HEK293 (cell line): Measurements from ENCODE around the gene DDAH1.

ENCODE experiments used
- CTCF ChIA-PET: fragments of 350-600 bp; formaldehyde crosslinking; extraction: SDS; loops from one replicate; lab custom pipeline; 2021; ENCODE audit warnings: antibody characterized with exemption; lab: Yijun Ruan, JAX
- POLR2A ChIA-PET: fragments of 300-600 bp; formaldehyde crosslinking; extraction: SDS; loops from one replicate; lab custom pipeline; 2020; ENCODE audit warnings: antibody characterized with exemption, inconsistent platforms; lab: Yijun Ruan, JAX
- H3K27ac ChIP-seq: fragments of 200-500 bp; sonication (Bioruptor generic); 2 replicates; pipeline ENCODE4 v1.5.1; 2014; ENCODE audit warnings: low read depth, low read length, control low read depth, inconsistent platforms; ENCODE audit errors: extremely low read depth
- H3K36me3 ChIP-seq, 2 experiments: fragments of 200-500 bp in 1 of 2; sonication (Bioruptor generic) in 1 of 2; 1 replicate in 1 of 2; 2 replicates in 1 of 2; pipeline ENCODE4 v1.5.1; 2014 to 2017; ENCODE audit warnings: inconsistent platforms in 2 of 2, low read length in 2 of 2; ENCODE audit not compliant: control insufficient read depth in 2 of 2, insufficient read depth in 1 of 2
- H3K4me1 ChIP-seq: fragments of 200-500 bp; sonication (Bioruptor generic); 2 replicates; pipeline ENCODE4 v1.5.1; 2014; ENCODE audit warnings: mild to moderate bottlenecking, low read length, inconsistent platforms; ENCODE audit not compliant: control insufficient read depth, insufficient read depth
- H3K4me3 ChIP-seq: 2 replicates; pipeline ENCODE4 v1.5.1; 2011; ENCODE audit warnings: low read depth, mild to moderate bottlenecking, control low read depth, low read length, moderate library complexity
- H3K9me3 ChIP-seq: fragments of 200-500 bp; sonication (Bioruptor generic); 2 replicates; pipeline ENCODE4 v1.5.1; 2014; ENCODE audit warnings: low read depth, low read length, inconsistent platforms; ENCODE audit not compliant: control insufficient read depth, insufficient read depth
- BCL11B ChIP-seq: fragments of 450-650 bp; formaldehyde crosslinking; IDR thresholded peaks from 2 replicates; pipeline ENCODE4 v1.5.1; 2016; ENCODE audit warnings: low read depth, missing biosample characterization, missing genetic modification characterization
- EGR2 ChIP-seq: fragments of 450-650 bp; formaldehyde crosslinking; IDR thresholded peaks from 2 replicates; pipeline ENCODE4 v1.5.1; 2016; ENCODE audit warnings: low read depth, missing biosample characterization, missing genetic modification characterization
- FEZF1 ChIP-seq: fragments of 450-650 bp; formaldehyde crosslinking; IDR thresholded peaks from 2 replicates; pipeline ENCODE4 v1.5.1; 2016; ENCODE audit warnings: missing biosample characterization, missing genetic modification characterization
- GLIS2 ChIP-seq: fragments of 450-650 bp; formaldehyde crosslinking; IDR thresholded peaks from 2 replicates; pipeline ENCODE4 v1.5.1; 2016; ENCODE audit warnings: missing biosample characterization, missing genetic modification characterization
- MYNN ChIP-seq: fragments of 450-650 bp; formaldehyde crosslinking; IDR thresholded peaks from 2 replicates; pipeline ENCODE4 v1.5.1; 2016; ENCODE audit warnings: missing biosample characterization, missing genetic modification characterization, borderline replicate concordance
- RBAK ChIP-seq: fragments of 450-650 bp; formaldehyde crosslinking; IDR thresholded peaks from 2 replicates; pipeline ENCODE4 v1.5.1; 2016; ENCODE audit warnings: missing biosample characterization, missing genetic modification characterization
- REPIN1 ChIP-seq: fragments of 450-650 bp; formaldehyde crosslinking; IDR thresholded peaks from 2 replicates; pipeline ENCODE4 v1.5.1; 2017; ENCODE audit warnings: missing biosample characterization, missing genetic modification characterization, low read depth
- SETDB1 ChIP-seq: IDR thresholded peaks from one replicate; pipeline ENCODE4 v1.6.1; 2017; ENCODE audit warnings: mild to moderate bottlenecking, low read length, moderate library complexity, mixed read lengths; ENCODE audit not compliant: insufficient read length
- TRIM28 ChIP-seq: IDR thresholded peaks from 2 replicates; pipeline ENCODE4 v1.6.1; 2011; ENCODE audit warnings: low read length, control low read depth, borderline replicate concordance
- YY1 ChIP-seq: fragments of 450-650 bp; formaldehyde crosslinking; IDR thresholded peaks from 2 replicates; pipeline ENCODE4 v1.5.1; 2018; ENCODE audit warnings: missing biosample characterization, missing genetic modification characterization
- ZFHX2 ChIP-seq: fragments of 450-650 bp; formaldehyde crosslinking; conservative IDR thresholded peaks from 2 replicates; pipeline ENCODE4 v1.5.1; 2016; ENCODE audit warnings: missing biosample characterization, missing genetic modification characterization
- ZNF16 ChIP-seq: fragments of 450-650 bp; formaldehyde crosslinking; IDR thresholded peaks from 2 replicates; pipeline ENCODE4 v1.5.1; 2016; ENCODE audit warnings: low read depth, missing biosample characterization, missing genetic modification characterization
- ZNF18 ChIP-seq: fragments of 450-650 bp; formaldehyde crosslinking; IDR thresholded peaks from 2 replicates; pipeline ENCODE4 v1.5.1; 2016; ENCODE audit warnings: missing biosample characterization, missing genetic modification characterization
- ZNF202 ChIP-seq: fragments of 450-650 bp; formaldehyde crosslinking; IDR thresholded peaks from 2 replicates; pipeline ENCODE4 v1.5.1; 2016; ENCODE audit warnings: missing biosample characterization, missing genetic modification characterization, borderline replicate concordance
- ZNF214 ChIP-seq: fragments of 450-650 bp; formaldehyde crosslinking; IDR thresholded peaks from 2 replicates; pipeline ENCODE4 v1.5.1; 2017; ENCODE audit warnings: missing biosample characterization, mild to moderate bottlenecking, missing genetic modification characterization, borderline replicate concordance
- ZNF426 ChIP-seq: fragments of 450-650 bp; formaldehyde crosslinking; IDR thresholded peaks from 2 replicates; pipeline ENCODE4 v1.5.1; 2017; ENCODE audit warnings: missing biosample characterization, missing genetic modification characterization, mild to moderate bottlenecking, inconsistent platforms, moderate library complexity
- ZNF501 ChIP-seq: fragments of 450-650 bp; formaldehyde crosslinking; IDR thresholded peaks from 2 replicates; pipeline ENCODE4 v1.5.1; 2016; ENCODE audit warnings: missing biosample characterization, missing genetic modification characterization
- ZNF549 ChIP-seq: fragments of 450-650 bp; IDR thresholded peaks from 2 replicates; pipeline ENCODE4 v1.5.1; 2018; ENCODE audit warnings: missing biosample characterization, missing genetic modification characterization, mild to moderate bottlenecking, inconsistent platforms, moderate library complexity
- ZNF580 ChIP-seq: fragments of 450-650 bp; formaldehyde crosslinking; IDR thresholded peaks from 2 replicates; pipeline ENCODE4 v1.5.1; 2016; ENCODE audit warnings: missing biosample characterization, missing genetic modification characterization
- ZNF654 ChIP-seq: fragments of 450-650 bp; formaldehyde crosslinking; IDR thresholded peaks from 2 replicates; pipeline ENCODE4 v1.5.1; 2016; ENCODE audit warnings: low read depth, missing biosample characterization, missing genetic modification characterization
- ZNF677 ChIP-seq: fragments of 450-650 bp; IDR thresholded peaks from 2 replicates; pipeline ENCODE4 v1.5.0; 2018; ENCODE audit warnings: missing biosample characterization, mild to moderate bottlenecking, missing genetic modification characterization, moderate library complexity
- ZNF707 ChIP-seq: fragments of 450-650 bp; formaldehyde crosslinking; IDR thresholded peaks from 2 replicates; pipeline ENCODE4 v1.5.1; 2016; ENCODE audit warnings: missing biosample characterization, missing genetic modification characterization
- ZNF777 ChIP-seq: fragments of 450-650 bp; formaldehyde crosslinking; IDR thresholded peaks from 2 replicates; pipeline ENCODE4 v1.5.1; 2017; ENCODE audit warnings: missing biosample characterization, missing genetic modification characterization, borderline replicate concordance
- ZSCAN23 ChIP-seq: fragments of 450-650 bp; formaldehyde crosslinking; IDR thresholded peaks from 2 replicates; pipeline ENCODE4 v1.5.1; 2016; ENCODE audit warnings: missing biosample characterization, missing genetic modification characterization
- ZXDB ChIP-seq: fragments of 450-650 bp; formaldehyde crosslinking; IDR thresholded peaks from 2 replicates; pipeline ENCODE4 v1.5.1; 2016; ENCODE audit warnings: missing biosample characterization, missing genetic modification characterization
- TF ChIP-seq, protein P1 (sequence below): fragments of 450-650 bp; formaldehyde crosslinking; optimal IDR thresholded peaks from 2 replicates; pipeline ENCODE3; 2016; ENCODE audit warnings: missing biosample characterization, mild to moderate bottlenecking, missing genetic modification characterization
- TF ChIP-seq, protein P2 (sequence below): IDR thresholded peaks from 2 replicates; pipeline ENCODE4 v1.6.1; 2011; ENCODE audit warnings: mild to moderate bottlenecking, low read depth, low read length, borderline replicate concordance
- TF ChIP-seq, protein P3 (sequence below): fragments of 450-650 bp; formaldehyde crosslinking; IDR thresholded peaks from 2 replicates; pipeline ENCODE4 v1.5.1; 2016; ENCODE audit warnings: missing biosample characterization, missing genetic modification characterization
- TF ChIP-seq, protein P4 (sequence below): fragments of 450-650 bp; formaldehyde crosslinking; IDR thresholded peaks from 2 replicates; pipeline ENCODE4 v1.5.1; 2016; ENCODE audit warnings: missing biosample characterization, missing genetic modification characterization

DDAH1 gene

DNA sequence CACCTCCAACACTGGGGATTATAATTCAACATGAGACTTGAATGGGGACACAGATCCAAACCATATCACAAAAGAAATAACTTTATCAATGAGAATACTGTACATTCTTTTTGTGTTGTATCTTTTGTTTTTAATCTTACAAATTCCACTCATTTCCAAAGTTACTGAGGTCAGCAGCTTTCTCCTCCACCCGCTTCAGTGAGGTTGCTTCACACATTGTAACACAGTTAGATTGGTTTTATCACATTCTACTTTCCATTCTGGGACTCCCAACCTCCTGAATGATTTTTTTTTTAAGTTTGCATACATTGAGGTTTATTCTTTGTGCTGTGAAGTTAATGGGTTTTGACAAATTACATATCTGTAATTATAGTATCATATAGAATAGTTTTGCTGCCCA lies 43.8 kb downstream of the DDAH1 start (continued):
- TF ChIP-seq ZNF580 (tag by site-specific recombination): no peak
- no peak for TF ChIP-seq ZFHX2
- TF ChIP-seq YY1 (tag by site-specific recombination): no peak
- no peak for TF ChIP-seq ZNF549 (tag by site-specific recombination)
- no peak for TF ChIP-seq FEZF1 (tag by site-specific recombination)
- TF ChIP-seq ZNF707 (tag by site-specific recombination): no peak
- TF ChIP-seq BCL11B (tag by site-specific recombination): no peak
- TF ChIP-seq ZNF214 (tag by site-specific recombination): no peak

- Histone ChIP-seq H3K4me1 (no peaks in the 10 kb centered on the region), H3K4me3 (no peak overlapping the region), H3K36me3 (no peaks in the 10 kb centered on the region), H3K9me3 (no peaks in the 10 kb centered on the region; the same call in 1 of the 2 replicates), H3K27ac (no peak overlapping the region)
- ChIA-PET CTCF (interaction anchor here (0.6 kb wide), 1 partner anchor 112 kb away, joined by 3 read pairs; no protein-coding TSS in a partner anchor), POLR2A (no interaction called here)
- TF ChIP-seq ZNF501 (tag by site-specific recombination): no peak
- TF ChIP-seq GLIS2 (tag by site-specific recombination): no peak
- no peak for TF ChIP-seq EGR2 (tag by site-specific recombination)
- 0 out of 2 replicates have a peak, but pooled peaks have one; percentile 27 for TF ChIP-seq TRIM28
- no peak for TF ChIP-seq ZNF426 (tag by site-specific recombination)
- TF ChIP-seq SETDB1: peak; percentile 75
Measured at GRCh38 chr1:85420199-85420598, 44.8 kb downstream of the DDAH1 start.

DNA sequence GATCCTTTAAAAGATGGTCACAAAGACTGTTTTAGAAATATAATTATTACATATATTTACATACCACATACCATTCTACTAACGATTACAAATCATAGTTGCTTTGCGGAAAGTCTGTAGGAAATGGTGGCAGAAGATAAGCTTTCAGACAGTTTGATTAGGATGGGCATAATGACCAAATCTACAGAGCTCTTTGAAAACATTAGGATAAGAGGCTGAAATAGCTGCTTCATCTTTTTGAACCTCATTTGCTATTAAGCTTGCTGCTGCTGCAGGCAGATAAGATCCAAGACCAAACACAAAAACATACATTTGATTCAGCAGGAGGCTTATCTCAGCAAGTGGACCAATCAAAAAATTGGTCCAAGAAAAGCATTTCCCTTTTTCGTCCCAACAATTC lies 47.1 kb downstream of the DDAH1 start:
- POLR2A ChIA-PET: no interaction called here
- CTCF ChIA-PET: no interaction called here
- no peaks in the 10 kb centered on the region; the same call in 1 of the 2 replicates for H3K9me3 ChIP-seq

More for the DNA sequence above, 47.1 kb downstream of the DDAH1 start:
- H3K36me3 ChIP-seq: no peaks in the 10 kb centered on the region
- no peak overlapping the region for H3K4me3 ChIP-seq
- no peaks in the 10 kb centered on the region for H3K4me1 ChIP-seq
- no peak overlapping the region for H3K27ac ChIP-seq
- TF ChIP-seq RBAK (no peak), ZSCAN23 (tag by site-specific recombination) (no peak), ZXDB (tag by site-specific recombination) (no peak), ZNF202 (tag by site-specific recombination) (no peak), TRIM28 (no peak), MYNN (tag by site-specific recombination) (no peak), ZNF18 (no peak), YY1 (tag by site-specific recombination) (no peak), ZNF777 (tag by site-specific recombination) (no peak), REPIN1 (tag by site-specific recombination) (no peak), ZNF677 (tag by site-specific recombination) (no peak), ZNF654 (tag by site-specific recombination) (no peak), ZNF16 (tag by site-specific recombination) (no peak)
- TF ChIP-seq, protein P1, sequence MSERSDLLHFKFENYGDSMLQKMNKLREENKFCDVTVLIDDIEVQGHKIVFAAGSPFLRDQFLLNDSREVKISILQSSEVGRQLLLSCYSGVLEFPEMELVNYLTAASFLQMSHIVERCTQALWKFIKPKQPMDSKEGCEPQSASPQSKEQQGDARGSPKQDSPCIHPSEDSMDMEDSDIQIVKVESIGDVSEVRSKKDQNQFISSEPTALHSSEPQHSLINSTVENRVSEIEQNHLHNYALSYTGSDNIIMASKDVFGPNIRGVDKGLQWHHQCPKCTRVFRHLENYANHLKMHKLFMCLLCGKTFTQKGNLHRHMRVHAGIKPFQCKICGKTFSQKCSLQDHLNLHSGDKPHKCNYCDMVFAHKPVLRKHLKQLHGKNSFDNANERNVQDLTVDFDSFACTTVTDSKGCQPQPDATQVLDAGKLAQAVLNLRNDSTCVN (tag by site-specific recombination): no peak
- TF ChIP-seq, protein P2, sequence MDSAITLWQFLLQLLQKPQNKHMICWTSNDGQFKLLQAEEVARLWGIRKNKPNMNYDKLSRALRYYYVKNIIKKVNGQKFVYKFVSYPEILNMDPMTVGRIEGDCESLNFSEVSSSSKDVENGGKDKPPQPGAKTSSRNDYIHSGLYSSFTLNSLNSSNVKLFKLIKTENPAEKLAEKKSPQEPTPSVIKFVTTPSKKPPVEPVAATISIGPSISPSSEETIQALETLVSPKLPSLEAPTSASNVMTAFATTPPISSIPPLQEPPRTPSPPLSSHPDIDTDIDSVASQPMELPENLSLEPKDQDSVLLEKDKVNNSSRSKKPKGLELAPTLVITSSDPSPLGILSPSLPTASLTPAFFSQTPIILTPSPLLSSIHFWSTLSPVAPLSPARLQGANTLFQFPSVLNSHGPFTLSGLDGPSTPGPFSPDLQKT: no peak
- TF ChIP-seq, protein P3, sequence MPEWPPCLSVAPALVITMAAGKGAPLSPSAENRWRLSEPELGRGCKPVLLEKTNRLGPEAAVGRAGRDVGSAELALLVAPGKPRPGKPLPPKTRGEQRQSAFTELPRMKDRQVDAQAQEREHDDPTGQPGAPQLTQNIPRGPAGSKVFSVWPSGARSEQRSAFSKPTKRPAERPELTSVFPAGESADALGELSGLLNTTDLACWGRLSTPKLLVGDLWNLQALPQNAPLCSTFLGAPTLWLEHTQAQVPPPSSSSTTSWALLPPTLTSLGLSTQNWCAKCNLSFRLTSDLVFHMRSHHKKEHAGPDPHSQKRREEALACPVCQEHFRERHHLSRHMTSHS (tag by site-specific recombination): no peak
- TF ChIP-seq, protein P4, sequence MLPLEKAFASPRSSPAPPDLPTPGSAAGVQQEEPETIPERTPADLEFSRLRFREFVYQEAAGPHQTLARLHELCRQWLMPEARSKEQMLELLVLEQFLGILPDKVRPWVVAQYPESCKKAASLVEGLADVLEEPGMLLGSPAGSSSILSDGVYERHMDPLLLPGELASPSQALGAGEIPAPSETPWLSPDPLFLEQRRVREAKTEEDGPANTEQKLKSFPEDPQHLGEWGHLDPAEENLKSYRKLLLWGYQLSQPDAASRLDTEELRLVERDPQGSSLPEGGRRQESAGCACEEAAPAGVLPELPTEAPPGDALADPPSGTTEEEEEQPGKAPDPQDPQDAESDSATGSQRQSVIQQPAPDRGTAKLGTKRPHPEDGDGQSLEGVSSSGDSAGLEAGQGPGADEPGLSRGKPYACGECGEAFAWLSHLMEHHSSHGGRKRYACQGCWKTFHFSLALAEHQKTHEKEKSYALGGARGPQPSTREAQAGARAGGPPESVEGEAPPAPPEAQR (tag by site-specific recombination): no peak
